AG04450 (cell line): ENCODE data around the gene PLPP3. TPM values are rescaled to one million over a fixed set of nuclear protein-coding genes. Genes with fewer than 3 reads are reported as not detected.

Source experiments
- CTCF ChIA-PET: fragments of 300-600, 350-600 bp; formaldehyde crosslinking; extraction: SDS; loops from one replicate; lab custom pipeline; 2022; ENCODE audit warnings: antibody characterized with exemption, inconsistent platforms; lab: Charles Lee
- POLR2A ChIA-PET: fragments of 350-600 bp; formaldehyde crosslinking; extraction: SDS; loops from one replicate; lab custom pipeline; 2021; ENCODE audit warnings: antibody characterized with exemption, inconsistent platforms; lab: Yijun Ruan, JAX
- DNase-seq: peaks from one replicate; pipeline ENCODE4 v3.0.0-alpha.2; 2011; ENCODE audit warnings: low read depth, low spot score
- H3K27ac ChIP-seq: one replicate; pipeline ENCODE4 v1.5.1; 2012; ENCODE audit warnings: low read depth, low read length, control low read depth
- H3K27me3 ChIP-seq: one replicate; pipeline ENCODE4 v1.6.0; 2012; ENCODE audit warnings: low read length; ENCODE audit not compliant: control insufficient read depth, insufficient read depth
- H3K4me3 ChIP-seq: 2 replicates; pipeline ENCODE4 v1.5.1; 2011; ENCODE audit warnings: mild to moderate bottlenecking, low read depth, low read length, control low read depth
- H3K9me3 ChIP-seq: 2 replicates; pipeline ENCODE4 v1.5.1; 2012; ENCODE audit warnings: low read length; ENCODE audit not compliant: control insufficient read depth, insufficient read depth
- CTCF ChIP-seq: IDR thresholded peaks from 2 replicates; pipeline ENCODE4 v1.5.1; 2011; ENCODE audit warnings: low read depth, low read length, control low read depth, inconsistent platforms
- polyA plus RNA-seq: library from polyadenylated mRNA; depleted of rRNA; stranded (reverse); fragments of >200 nt; gene quantifications from 2 replicates; pipeline ENCODE4 v1.2.3, GENCODE V29; 2011

PLPP3 gene
- polyA plus RNA-seq, 1 experiment: 210 TPM

GRCh38 chr1:56555448-56555847 is 23.9 kb downstream of the PLPP3 start:
- ChIA-PET POLR2A (no interaction called here), CTCF (no interaction called here)
- Histone ChIP-seq H3K27me3 (no peaks in the 10 kb centered on the region), H3K4me3 (no peak overlapping the region), H3K27ac (no peak overlapping the region), H3K9me3 (no peaks in the 10 kb centered on the region)
- no peak for DNase-seq
- TF ChIP-seq CTCF: no peak

DNA sequence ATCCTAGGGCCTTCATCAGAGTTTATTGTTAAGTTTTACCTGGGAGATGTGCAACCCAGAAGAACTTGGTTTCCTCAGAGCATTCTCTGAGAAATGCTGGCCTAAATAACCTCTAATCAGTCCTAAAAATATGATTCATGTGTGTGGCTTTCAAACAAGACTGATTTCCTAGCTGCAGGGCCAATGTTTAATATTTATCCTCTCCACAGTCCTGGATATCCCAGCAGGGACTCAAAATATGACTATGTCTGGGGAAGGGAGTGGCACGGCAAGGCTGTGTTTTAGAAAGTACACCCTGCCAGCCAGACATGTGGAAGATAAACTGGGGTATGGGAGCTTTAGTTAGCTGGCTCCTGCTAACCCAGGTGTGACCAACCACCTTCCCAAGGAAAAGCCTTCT is 26.3 kb downstream of the PLPP3 start:
- Histone ChIP-seq H3K27ac (no peak overlapping the region), H3K9me3 (no peaks in the 10 kb centered on the region), H3K27me3 (no peaks in the 10 kb centered on the region), H3K4me3 (no peak overlapping the region)
- no peak for TF ChIP-seq CTCF
- CTCF ChIA-PET: no interaction called here
- DNase-seq: no peak
- POLR2A ChIA-PET: no interaction called here

- DNase-seq: no peak
- Histone ChIP-seq H3K27me3 (no peaks in the 10 kb centered on the region), H3K9me3 (no peaks in the 10 kb centered on the region), H3K4me3 (no peak overlapping the region), H3K27ac (no peak overlapping the region)
- POLR2A ChIA-PET: no interaction called here
- TF ChIP-seq CTCF: no peak
- CTCF ChIA-PET: no interaction called here
These were observed 27.0 kb downstream of the PLPP3 start for GRCh38 chr1:56552349-56552748.

DNA sequence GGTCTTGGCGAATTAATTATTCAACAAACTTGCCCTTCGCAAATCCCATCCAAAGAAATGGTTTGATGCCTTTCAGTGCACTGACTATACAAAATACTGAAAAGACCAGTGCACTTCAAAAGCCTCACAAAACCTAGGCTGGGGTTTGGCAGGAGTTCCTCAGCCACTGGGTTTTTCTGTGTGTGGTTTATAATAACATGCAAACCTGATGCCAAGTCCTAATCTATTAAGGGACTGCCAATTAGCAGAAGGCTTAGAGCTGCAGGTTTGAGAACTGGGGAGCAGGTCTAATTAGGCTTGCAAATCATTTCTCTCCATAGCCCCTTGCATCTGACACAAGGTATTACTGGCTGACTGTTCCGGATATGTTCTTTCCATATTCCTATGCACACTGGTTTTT is 27.7 kb downstream of the PLPP3 start:
- Histone ChIP-seq H3K27ac (no peak overlapping the region), H3K27me3 (no peaks in the 10 kb centered on the region), H3K4me3 (no peak overlapping the region), H3K9me3 (no peaks in the 10 kb centered on the region)
- DNase-seq: no peak
- ChIA-PET CTCF (no interaction called here), POLR2A (no interaction called here)
- no peak for TF ChIP-seq CTCF

GRCh38 chr1:56550859-56551188 is 28.5 kb downstream of the PLPP3 start:
- DNase-seq: no peak
- Histone ChIP-seq H3K9me3 (no peaks in the 10 kb centered on the region), H3K4me3 (no peak overlapping the region), H3K27ac (no peak overlapping the region), H3K27me3 (no peaks in the 10 kb centered on the region)
- POLR2A ChIA-PET: interaction anchor here (0.6 kb wide), 2 partner anchors 14 to 545 kb away, joined by 3 to 9 read pairs; no protein-coding TSS in a partner anchor
- no peak for TF ChIP-seq CTCF
- CTCF ChIA-PET: interaction anchor here (0.6 to 0.9 kb wide), 2 partner anchors 176 to 270 kb away, joined by 3 read pairs; no protein-coding TSS in a partner anchor
